ENCODE results near the gene SMAD4. TPM values are rescaled to one million over a fixed set of nuclear protein-coding genes. Genes with fewer than 3 reads are reported as not detected.

Gene SMAD4
- total RNA-seq, 1 donor from 2014 or later = 112 TPM

DNA sequence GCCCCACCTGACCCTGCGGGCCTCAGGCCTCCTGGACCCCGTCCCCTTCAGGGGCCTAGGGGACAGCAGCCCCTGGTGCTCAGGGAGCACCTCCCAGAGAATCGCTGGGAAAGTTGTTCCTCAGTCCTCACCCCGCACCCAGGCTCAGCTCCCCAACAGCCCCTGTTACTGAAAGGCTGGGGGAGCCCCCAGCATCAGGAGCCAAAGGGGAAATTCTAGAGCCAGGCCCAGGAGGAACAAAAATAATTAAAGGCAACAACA is 91.5 kb downstream of the SMAD4 start:
- no peak overlapping the region for H3K4me3 ChIP-seq
- no peaks in the 10 kb centered on the region for H3K36me3 ChIP-seq
- ATAC-seq (peak; percentile 19), DNase-seq (no peak)
- H3K9me3 ChIP-seq = no peaks in the 10 kb centered on the region
- intact Hi-C loops (cut with DNase I) = no loop called here
- no peak overlapping the region for H3K27ac ChIP-seq
- H3K27me3 ChIP-seq = no peaks in the 10 kb centered on the region
- no peaks in the 10 kb centered on the region for H3K4me1 ChIP-seq
- TF ChIP-seq, protein P1, sequence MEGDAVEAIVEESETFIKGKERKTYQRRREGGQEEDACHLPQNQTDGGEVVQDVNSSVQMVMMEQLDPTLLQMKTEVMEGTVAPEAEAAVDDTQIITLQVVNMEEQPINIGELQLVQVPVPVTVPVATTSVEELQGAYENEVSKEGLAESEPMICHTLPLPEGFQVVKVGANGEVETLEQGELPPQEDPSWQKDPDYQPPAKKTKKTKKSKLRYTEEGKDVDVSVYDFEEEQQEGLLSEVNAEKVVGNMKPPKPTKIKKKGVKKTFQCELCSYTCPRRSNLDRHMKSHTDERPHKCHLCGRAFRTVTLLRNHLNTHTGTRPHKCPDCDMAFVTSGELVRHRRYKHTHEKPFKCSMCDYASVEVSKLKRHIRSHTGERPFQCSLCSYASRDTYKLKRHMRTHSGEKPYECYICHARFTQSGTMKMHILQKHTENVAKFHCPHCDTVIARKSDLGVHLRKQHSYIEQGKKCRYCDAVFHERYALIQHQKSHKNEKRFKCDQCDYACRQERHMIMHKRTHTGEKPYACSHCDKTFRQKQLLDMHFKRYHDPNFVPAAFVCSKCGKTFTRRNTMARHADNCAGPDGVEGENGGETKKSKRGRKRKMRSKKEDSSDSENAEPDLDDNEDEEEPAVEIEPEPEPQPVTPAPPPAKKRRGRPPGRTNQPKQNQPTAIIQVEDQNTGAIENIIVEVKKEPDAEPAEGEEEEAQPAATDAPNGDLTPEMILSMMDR (IDR thresholded peaks at IDR 0.05) = no peak

- H3K9me3 ChIP-seq = no peaks in the 10 kb centered on the region
- TF ChIP-seq, protein P1 (IDR thresholded peaks at IDR 0.05) = no peak
- no peak overlapping the region for H3K4me3 ChIP-seq
- H3K27ac ChIP-seq = no peak overlapping the region
- intact Hi-C loops (cut with DNase I) = no loop called here
- no peak for DNase-seq
- no peaks in the 10 kb centered on the region for H3K4me1 ChIP-seq
- H3K27me3 ChIP-seq = no peaks in the 10 kb centered on the region
- no peak for ATAC-seq
- H3K36me3 ChIP-seq = no peaks in the 10 kb centered on the region
Measured at GRCh38 chr18:51122266-51123045, 92.4 kb downstream of the SMAD4 start.

DNA sequence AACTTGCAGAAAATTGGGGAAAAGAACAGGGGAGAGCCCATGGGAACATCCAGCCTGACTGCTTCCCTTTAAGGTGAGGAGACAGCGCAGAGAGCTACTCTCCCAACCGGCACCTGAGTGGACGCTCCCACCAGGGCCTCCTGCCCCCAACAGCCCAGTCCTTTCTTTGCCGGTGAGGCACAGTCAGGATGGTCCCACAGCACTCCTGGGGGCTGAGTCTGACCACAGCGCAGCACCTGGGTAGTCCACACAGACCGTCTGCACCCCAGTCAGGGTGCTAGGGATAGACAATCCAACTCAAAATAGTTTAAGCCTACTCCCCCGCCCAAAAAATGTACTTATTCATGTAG is 93.0 kb downstream of the SMAD4 start:
- Histone ChIP-seq H3K36me3 (no peaks in the 10 kb centered on the region), H3K4me1 (no peaks in the 10 kb centered on the region), H3K27me3 (no peaks in the 10 kb centered on the region), H3K27ac (no peak overlapping the region), H3K4me3 (no peak overlapping the region), H3K9me3 (no peaks in the 10 kb centered on the region)
- DNase-seq (no peak), ATAC-seq (peak; percentile 31)
- intact Hi-C loops (cut with DNase I) = no loop called here
- TF ChIP-seq, protein P1 (IDR thresholded peaks at IDR 0.05) = no peak

DNA sequence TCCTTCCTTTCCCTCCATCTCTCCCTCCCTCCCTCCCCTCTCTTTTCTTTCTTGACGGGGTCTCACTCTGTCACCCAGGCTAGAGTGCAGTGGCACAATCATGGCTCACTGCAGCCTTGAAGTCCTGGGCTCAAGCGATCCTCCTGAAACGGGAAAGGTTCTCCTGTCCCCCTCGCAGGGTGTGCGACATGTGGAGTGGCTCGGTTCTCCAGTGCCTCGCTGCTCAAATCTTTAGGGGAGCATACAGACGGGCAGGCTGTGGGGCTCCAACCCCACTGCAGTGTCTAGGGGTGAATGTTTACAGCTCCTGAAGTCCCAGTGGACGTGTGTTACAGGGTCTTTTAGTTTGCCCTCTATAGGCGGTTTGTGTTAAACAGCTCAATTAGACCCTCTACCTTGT is 93.5 kb downstream of the SMAD4 start:
- ATAC-seq = no peak
- no peak overlapping the region for H3K4me3 ChIP-seq
- no peaks in the 10 kb centered on the region for H3K27me3 ChIP-seq
- no peak overlapping the region for H3K27ac ChIP-seq
- intact Hi-C loops (cut with DNase I) = no loop called here
- H3K4me1 ChIP-seq = no peaks in the 10 kb centered on the region
- no peaks in the 10 kb centered on the region for H3K9me3 ChIP-seq
- no peaks in the 10 kb centered on the region for H3K36me3 ChIP-seq
- TF ChIP-seq, protein P1 (IDR thresholded peaks at IDR 0.05) = no peak
- DNase-seq = no peak

GRCh38 chr18:51123936-51124486 is 94.0 kb downstream of the SMAD4 start:
- no peak for ATAC-seq

More at GRCh38 chr18:51123936-51124486, 94.0 kb downstream of the SMAD4 start:
- Histone ChIP-seq H3K4me1 (no peaks in the 10 kb centered on the region), H3K36me3 (no peaks in the 10 kb centered on the region), H3K4me3 (no peak overlapping the region), H3K27me3 (no peaks in the 10 kb centered on the region), H3K27ac (no peak overlapping the region), H3K9me3 (no peaks in the 10 kb centered on the region)
- TF ChIP-seq, protein P1 (IDR thresholded peaks at IDR 0.05) = no peak
- intact Hi-C loops (cut with DNase I) = no loop called here
- DNase-seq = no peak
